Measurements from ENCODE around the gene UMAD1. TPM values are rescaled to one million over a fixed set of nuclear protein-coding genes. Genes with fewer than 3 reads are reported as not detected.

UMAD1 gene
- total RNA-seq, 1 donor from 2014 or later: 9.3 TPM

- Histone ChIP-seq H3K79me2 (ENCODE audit: insufficient read depth, low read length) (no peaks in the 10 kb centered on the region), H3K9me3 (ENCODE audit: insufficient read depth, low read depth, low read length) (no peaks in the 10 kb centered on the region), H3K4me2 (ENCODE audit: low read length) (no peak overlapping the region), H3K4me1 (ENCODE audit: insufficient read depth, low read length) (no peaks in the 10 kb centered on the region), H3K4me3 (ENCODE audit: insufficient read depth, low read depth, low read length) (no peak overlapping the region), H2AFZ (ENCODE audit: low read depth, low read length) (no peak overlapping the region), H3K27ac (ENCODE audit: low read depth, low read length) (no peak overlapping the region), H3K27me3 (ENCODE audit: insufficient read depth, low read length) (no peaks in the 10 kb centered on the region), H3K36me3 (ENCODE audit: insufficient read depth, low read length) (no peaks in the 10 kb centered on the region), H4K20me1 (ENCODE audit: insufficient read depth, low read length) (no peaks in the 10 kb centered on the region), H3K9ac (ENCODE audit: low read length) (no peak overlapping the region)
- FAIRE-seq (no peak), DNase-seq (ENCODE audit: low read depth) (no peak)
- Mint-ChIP-seq H3K9me3 (ENCODE audit: unreplicated experiment) (peaks cover under 1% of the 10 kb centered on the region), H3K4me1 (ENCODE audit: low read depth, unreplicated experiment) (no peaks in the 10 kb centered on the region), H3K36me3 (ENCODE audit: low read depth, unreplicated experiment) (no peaks in the 10 kb centered on the region), H3K4me3 (ENCODE audit: unreplicated experiment) (no peak overlapping the region), H3K27ac (ENCODE audit: unreplicated experiment) (no peak overlapping the region), H3K27me3 (ENCODE audit: low read depth, unreplicated experiment) (no peaks in the 10 kb centered on the region)
- TF ChIP-seq CTCF (IDR thresholded peaks at IDR 0.05; ENCODE audit: insufficient read depth, low read depth, low read length): no peak
- no peak for TF ChIP-seq EZH2 (IDR thresholded peaks at IDR 0.05; ENCODE audit: insufficient read depth, low read length)
These were observed 194.2 kb downstream of the UMAD1 start for GRCh38 chr7:7834761-7835160.

- Histone ChIP-seq H3K27ac (ENCODE audit: low read depth, low read length) (no peak overlapping the region), H3K9me3 (ENCODE audit: insufficient read depth, low read depth, low read length) (no peaks in the 10 kb centered on the region), H3K27me3 (ENCODE audit: insufficient read depth, low read length) (no peaks in the 10 kb centered on the region), H3K79me2 (ENCODE audit: insufficient read depth, low read length) (no peaks in the 10 kb centered on the region), H2AFZ (ENCODE audit: low read depth, low read length) (no peak overlapping the region), H3K36me3 (ENCODE audit: insufficient read depth, low read length) (no peaks in the 10 kb centered on the region), H4K20me1 (ENCODE audit: insufficient read depth, low read length) (no peaks in the 10 kb centered on the region), H3K4me3 (ENCODE audit: insufficient read depth, low read depth, low read length) (no peak overlapping the region), H3K4me1 (ENCODE audit: insufficient read depth, low read length) (no peaks in the 10 kb centered on the region), H3K9ac (ENCODE audit: low read length) (no peak overlapping the region), H3K4me2 (ENCODE audit: low read length) (no peak overlapping the region)
- Mint-ChIP-seq H3K36me3 (ENCODE audit: low read depth, unreplicated experiment) (no peaks in the 10 kb centered on the region), H3K27ac (ENCODE audit: unreplicated experiment) (no peak overlapping the region), H3K9me3 (ENCODE audit: unreplicated experiment) (peaks cover 4% of the 10 kb centered on the region), H3K27me3 (ENCODE audit: low read depth, unreplicated experiment) (no peaks in the 10 kb centered on the region), H3K4me1 (ENCODE audit: low read depth, unreplicated experiment) (no peaks in the 10 kb centered on the region), H3K4me3 (ENCODE audit: unreplicated experiment) (no peak overlapping the region)
- DNase-seq (ENCODE audit: low read depth) (no peak), FAIRE-seq (no peak)
- TF ChIP-seq CTCF (IDR thresholded peaks at IDR 0.05; ENCODE audit: insufficient read depth, low read depth, low read length): no peak
- TF ChIP-seq EZH2 (IDR thresholded peaks at IDR 0.05; ENCODE audit: insufficient read depth, low read length): no peak
These were observed 200.5 kb downstream of the UMAD1 start for GRCh38 chr7:7841027-7841426.

GRCh38 chr7:7843240-7843639 is 202.7 kb downstream of the UMAD1 start:
- FAIRE-seq (no peak), DNase-seq (ENCODE audit: low read depth) (no peak)
- H3K9me3 ChIP-seq (ENCODE audit: insufficient read depth, low read depth, low read length): no peaks in the 10 kb centered on the region
- H3K4me2 ChIP-seq (ENCODE audit: low read length): no peak overlapping the region
- no peak overlapping the region for H3K4me3 Mint-ChIP-seq (ENCODE audit: unreplicated experiment)
- no peak overlapping the region for H3K4me3 ChIP-seq (ENCODE audit: insufficient read depth, low read depth, low read length)
- H3K4me1 ChIP-seq (ENCODE audit: insufficient read depth, low read length): no peaks in the 10 kb centered on the region
- TF ChIP-seq CTCF (IDR thresholded peaks at IDR 0.05; ENCODE audit: insufficient read depth, low read depth, low read length): no peak
- TF ChIP-seq EZH2 (IDR thresholded peaks at IDR 0.05; ENCODE audit: insufficient read depth, low read length): no peak
- H2AFZ ChIP-seq (ENCODE audit: low read depth, low read length): no peak overlapping the region
- no peaks in the 10 kb centered on the region for H3K36me3 Mint-ChIP-seq (ENCODE audit: low read depth, unreplicated experiment)
- H3K9me3 Mint-ChIP-seq (ENCODE audit: unreplicated experiment): peaks cover 4% of the 10 kb centered on the region
- H3K27ac Mint-ChIP-seq (ENCODE audit: unreplicated experiment): no peak overlapping the region
- no peaks in the 10 kb centered on the region for H3K27me3 Mint-ChIP-seq (ENCODE audit: low read depth, unreplicated experiment)
- no peaks in the 10 kb centered on the region for H3K4me1 Mint-ChIP-seq (ENCODE audit: low read depth, unreplicated experiment)
- no peak overlapping the region for H3K27ac ChIP-seq (ENCODE audit: low read depth, low read length)
- no peaks in the 10 kb centered on the region for H4K20me1 ChIP-seq (ENCODE audit: insufficient read depth, low read length)
- H3K36me3 ChIP-seq (ENCODE audit: insufficient read depth, low read length): no peaks in the 10 kb centered on the region
- H3K9ac ChIP-seq (ENCODE audit: low read length): no peak overlapping the region
- H3K79me2 ChIP-seq (ENCODE audit: insufficient read depth, low read length): no peaks in the 10 kb centered on the region
- H3K27me3 ChIP-seq (ENCODE audit: insufficient read depth, low read length): no peaks in the 10 kb centered on the region
